ENCODE measurements around the gene ADGRL2. TPM values are rescaled to one million over a fixed set of nuclear protein-coding genes. Genes with fewer than 3 reads are reported as not detected.
A peak's percentile ranks its signal among the peaks of the same experiment; 100 is the strongest.
"Not testable (repeated sequence)": the region's sequence is repeated elsewhere in the genome, so short reads cannot be mapped to it uniquely, and the experiment has no call there.

ADGRL2 gene
- total and polyA plus RNA-seq, 2 of the 4 experiments (the other 2 are of a cell fraction): 17.0 to 42.7 TPM

DNA sequence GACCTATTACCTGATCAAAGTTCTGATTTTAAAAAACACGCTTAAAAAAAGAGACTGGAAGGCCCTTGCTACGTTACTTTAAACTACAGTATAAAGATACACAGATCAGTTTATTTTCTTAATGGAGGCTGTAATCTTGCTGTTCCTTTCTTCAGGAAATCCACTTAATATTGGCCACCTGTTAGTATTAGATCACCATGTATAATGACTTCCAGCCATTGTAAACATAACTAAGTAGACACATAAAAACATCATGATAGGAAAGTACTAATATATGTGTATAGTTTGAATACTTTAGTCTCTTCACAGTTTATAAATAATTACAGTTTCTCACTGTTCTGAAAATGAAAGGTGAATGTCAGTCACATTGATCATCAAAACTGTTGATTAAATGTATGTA lies 68.6 kb downstream of the ADGRL2 start:
- Histone ChIP-seq H3K9ac (ENCODE audit: low read depth, low read length) (no peak overlapping the region), H4K5ac (ENCODE audit: low read depth, low read length) (no peak overlapping the region), H3K18ac (ENCODE audit: low read depth, low read length) (no peak overlapping the region), H3K27ac (ENCODE audit: insufficient read depth, low read length) (no peak overlapping the region), H3K4me3 (ENCODE audit: insufficient read depth, low read depth, low read length) (no peak overlapping the region), H3K36me3 (ENCODE audit: control insufficient read depth, insufficient read depth, low read length) (no peaks in the 10 kb centered on the region), H3K79me1 (ENCODE audit: low read depth in 1 of 2, low read length in 2 of 2) (no peaks in the 10 kb centered on the region), H3K4me1 (ENCODE audit: control insufficient read depth, insufficient read depth, low read length) (no peaks in the 10 kb centered on the region), H3K27me3 (ENCODE audit: control insufficient read depth, insufficient read depth, low read length) (no peaks in the 10 kb centered on the region), H4K91ac (ENCODE audit: insufficient read depth, low read depth, low read length) (no peak overlapping the region), H3K4ac (ENCODE audit: low read depth, low read length) (no peak overlapping the region), H3K4me2 (ENCODE audit: low read depth, low read length) (no peak overlapping the region), H2BK120ac (ENCODE audit: low read depth, low read length) (no peak overlapping the region), H2AFZ (replicated peaks; ENCODE audit: low read length, poor library complexity) (no peak overlapping the region), H3K14ac (replicated peaks; ENCODE audit: low read depth, low read length) (no peak overlapping the region), H2AK9ac (replicated peaks; ENCODE audit: low read depth, low read length, poor library complexity) (no peak overlapping the region), H3K56ac (ENCODE audit: extremely low read depth, insufficient read depth, low read length) (no peak overlapping the region), H3K9me3 (ENCODE audit: control insufficient read depth, insufficient read depth, low read length) (no peaks in the 10 kb centered on the region), H3K9me1 (ENCODE audit: insufficient read depth, low read length) (no peaks in the 10 kb centered on the region), H2BK5ac (ENCODE audit: low read depth, low read length, poor library complexity, severe bottlenecking) (no peak overlapping the region), H2AK5ac (ENCODE audit: low read depth, low read length) (no peak overlapping the region), H3K23ac (ENCODE audit: low read depth, low read length) (no peak overlapping the region), H2BK20ac (ENCODE audit: low read depth, low read length) (no peak overlapping the region), H4K20me1 (ENCODE audit: insufficient read depth, low read length) (no peaks in the 10 kb centered on the region), H2BK15ac (ENCODE audit: low read depth, low read length) (no peak overlapping the region), H4K8ac (ENCODE audit: low read depth in 2 of 2, low read length in 2 of 2) (no peak overlapping the region)
- no peak for ATAC-seq (ENCODE audit: low read depth)
- peak; percentile 12 for DNase-seq
- dilution Hi-C loops (cut with HindIII; ENCODE audit: low sequenced_read_pairs, unreplicated experiment) (no loop called here), intact Hi-C loops (cut with micrococcal nuclease) (no loop called here), in situ Hi-C loops (cut with MboI; ENCODE audit: low sequenced_read_pairs) (no loop called here)
- no TSS peak for BruUV-seq (replicated peaks)
- POLR2A ChIA-PET (ENCODE audit: unreplicated experiment): no interaction called here
- CTCF ChIA-PET: no interaction called here
- WGBS, 2 experiments (ENCODE audit: extremely low coverage in 2 of 2, insufficient read length in 1 of 2): no CpG with 5 or more reads among the region's 2 CpGs
- no peak for TF ChIP-seq CEBPB (IDR thresholded peaks at IDR 0.05; ENCODE audit: low read depth, low read length)
- no peak for TF ChIP-seq MXI1 (IDR thresholded peaks at IDR 0.05; ENCODE audit: borderline replicate concordance, low read depth, low read length)
- TF ChIP-seq, protein P1, sequence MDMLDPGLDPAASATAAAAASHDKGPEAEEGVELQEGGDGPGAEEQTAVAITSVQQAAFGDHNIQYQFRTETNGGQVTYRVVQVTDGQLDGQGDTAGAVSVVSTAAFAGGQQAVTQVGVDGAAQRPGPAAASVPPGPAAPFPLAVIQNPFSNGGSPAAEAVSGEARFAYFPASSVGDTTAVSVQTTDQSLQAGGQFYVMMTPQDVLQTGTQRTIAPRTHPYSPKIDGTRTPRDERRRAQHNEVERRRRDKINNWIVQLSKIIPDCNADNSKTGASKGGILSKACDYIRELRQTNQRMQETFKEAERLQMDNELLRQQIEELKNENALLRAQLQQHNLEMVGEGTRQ (IDR thresholded peaks at IDR 0.05; ENCODE audit: low read depth, low read length): no peak
- no peak for TF ChIP-seq RFX5 (IDR thresholded peaks at IDR 0.05; ENCODE audit: low read depth, low read length)
- TF ChIP-seq RCOR1 (IDR thresholded peaks at IDR 0.05; ENCODE audit: insufficient replicate concordance, low read length): no peak
- TF ChIP-seq, protein P2, sequence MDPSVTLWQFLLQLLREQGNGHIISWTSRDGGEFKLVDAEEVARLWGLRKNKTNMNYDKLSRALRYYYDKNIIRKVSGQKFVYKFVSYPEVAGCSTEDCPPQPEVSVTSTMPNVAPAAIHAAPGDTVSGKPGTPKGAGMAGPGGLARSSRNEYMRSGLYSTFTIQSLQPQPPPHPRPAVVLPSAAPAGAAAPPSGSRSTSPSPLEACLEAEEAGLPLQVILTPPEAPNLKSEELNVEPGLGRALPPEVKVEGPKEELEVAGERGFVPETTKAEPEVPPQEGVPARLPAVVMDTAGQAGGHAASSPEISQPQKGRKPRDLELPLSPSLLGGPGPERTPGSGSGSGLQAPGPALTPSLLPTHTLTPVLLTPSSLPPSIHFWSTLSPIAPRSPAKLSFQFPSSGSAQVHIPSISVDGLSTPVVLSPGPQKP (IDR thresholded peaks at IDR 0.05; ENCODE audit: borderline replicate concordance, low read depth, low read length): no peak

DNA sequence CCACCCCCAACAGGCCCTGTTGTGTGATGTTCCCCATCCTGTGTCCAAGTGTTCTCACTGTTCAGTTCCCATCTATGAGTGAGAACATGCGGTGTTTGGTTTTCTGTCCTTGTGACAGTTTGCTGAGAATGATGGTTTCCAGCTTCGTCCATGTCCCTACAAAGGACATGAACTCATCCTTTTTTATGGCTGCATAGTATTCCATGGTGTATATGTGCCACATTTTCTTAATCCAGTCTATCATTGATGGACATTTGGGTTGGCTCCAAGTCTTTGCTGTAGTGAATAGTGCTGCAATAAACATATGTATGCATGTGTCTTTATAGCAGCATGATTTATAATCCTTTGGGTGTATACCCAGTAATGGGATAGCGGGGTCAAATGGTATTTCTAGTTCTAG lies 70.4 kb downstream of the ADGRL2 start:
- H3K27ac ChIP-seq (ENCODE audit: insufficient read depth, low read length); CTCF ChIA-PET; dilution Hi-C loops (cut with HindIII; ENCODE audit: low sequenced_read_pairs, unreplicated experiment); H2BK120ac ChIP-seq (ENCODE audit: low read depth, low read length); H4K5ac ChIP-seq (ENCODE audit: low read depth, low read length); intact Hi-C loops (cut with micrococcal nuclease); H3K9ac ChIP-seq (ENCODE audit: low read depth, low read length); H3K27me3 ChIP-seq (ENCODE audit: control insufficient read depth, insufficient read depth, low read length); H4K8ac ChIP-seq (ENCODE audit: low read depth in 2 of 2, low read length in 2 of 2); BruUV-seq (replicated peaks); DNase-seq; H3K56ac ChIP-seq (ENCODE audit: extremely low read depth, insufficient read depth, low read length); ATAC-seq (ENCODE audit: low read depth); H3K4ac ChIP-seq (ENCODE audit: low read depth, low read length); H3K9me1 ChIP-seq (ENCODE audit: insufficient read depth, low read length); H4K20me1 ChIP-seq (ENCODE audit: insufficient read depth, low read length); H2BK20ac ChIP-seq (ENCODE audit: low read depth, low read length); H2AK9ac ChIP-seq (replicated peaks; ENCODE audit: low read depth, low read length, poor library complexity); H4K91ac ChIP-seq (ENCODE audit: insufficient read depth, low read depth, low read length); POLR2A ChIA-PET (ENCODE audit: unreplicated experiment); H3K79me1 ChIP-seq (ENCODE audit: low read depth in 1 of 2, low read length in 2 of 2); H2BK15ac ChIP-seq (ENCODE audit: low read depth, low read length); H3K23ac ChIP-seq (ENCODE audit: low read depth, low read length); H3K4me1 ChIP-seq (ENCODE audit: control insufficient read depth, insufficient read depth, low read length); H3K18ac ChIP-seq (ENCODE audit: low read depth, low read length); H3K36me3 ChIP-seq (ENCODE audit: control insufficient read depth, insufficient read depth, low read length); H3K4me3 ChIP-seq (ENCODE audit: insufficient read depth, low read depth, low read length); H3K9me3 ChIP-seq (ENCODE audit: control insufficient read depth, insufficient read depth, low read length); H2AK5ac ChIP-seq (ENCODE audit: low read depth, low read length); H3K4me2 ChIP-seq (ENCODE audit: low read depth, low read length); H2AFZ ChIP-seq (replicated peaks; ENCODE audit: low read length, poor library complexity); H2BK5ac ChIP-seq (ENCODE audit: low read depth, low read length, poor library complexity, severe bottlenecking); H3K14ac ChIP-seq (replicated peaks; ENCODE audit: low read depth, low read length); in situ Hi-C loops (cut with MboI; ENCODE audit: low sequenced_read_pairs): not testable (repeated sequence)
- WGBS, 2 experiments (ENCODE audit: extremely low coverage in 2 of 2, insufficient read length in 1 of 2): no CpG with 5 or more reads among the region's 3 CpGs

All from IMR-90 (cell line).